ENCODE measurements around the gene HAGH.
"Not testable (repeated sequence)": the region's sequence is repeated elsewhere in the genome, so short reads cannot be mapped to it uniquely, and the experiment has no call there.

Gene HAGH

GRCh38 chr16:1815461-1815860 is 11.2 kb downstream of the HAGH start:
- in situ Hi-C loops (cut with HindIII; ENCODE audit: low sequenced_read_pairs): no loop called here

GRCh38 chr16:1812732-1813163 is 13.9 kb downstream of the HAGH start:
- in situ Hi-C loops (cut with HindIII; ENCODE audit: low sequenced_read_pairs): no loop called here

GRCh38 chr16:1810536-1810935 is 16.1 kb downstream of the HAGH start:
- in situ Hi-C loops (cut with HindIII; ENCODE audit: low sequenced_read_pairs): no loop called here

GRCh38 chr16:1810106-1810505 is 16.5 kb downstream of the HAGH start:
- in situ Hi-C loops (cut with HindIII; ENCODE audit: low sequenced_read_pairs): no loop called here

GRCh38 chr16:1809281-1809801 is 17.3 kb downstream of the HAGH start:
- in situ Hi-C loops (cut with HindIII; ENCODE audit: low sequenced_read_pairs): no loop called here

- in situ Hi-C loops (cut with HindIII; ENCODE audit: low sequenced_read_pairs): no loop called here
Measured at GRCh38 chr16:1808691-1809090, 17.9 kb downstream of the HAGH start.

- in situ Hi-C loops (cut with HindIII; ENCODE audit: low sequenced_read_pairs): no loop called here
Measured at GRCh38 chr16:1807626-1808025, 19.0 kb downstream of the HAGH start.

- in situ Hi-C loops (cut with HindIII; ENCODE audit: low sequenced_read_pairs): no loop called here
Measured at GRCh38 chr16:1800701-1801100, 25.9 kb downstream of the HAGH start.

- in situ Hi-C loops (cut with HindIII; ENCODE audit: low sequenced_read_pairs): not testable (repeated sequence)
Measured at GRCh38 chr16:1799263-1799662, 27.4 kb downstream of the HAGH start.

GRCh38 chr16:1794908-1795666 is 31.5 kb downstream of the HAGH start:
- in situ Hi-C loops (cut with HindIII; ENCODE audit: low sequenced_read_pairs): no loop called here

GRCh38 chr16:1794221-1794871 is 32.3 kb downstream of the HAGH start:
- in situ Hi-C loops (cut with HindIII; ENCODE audit: low sequenced_read_pairs): no loop called here

GRCh38 chr16:1793578-1794220 is 32.9 kb downstream of the HAGH start, which contains the start of gene IGFALS:
IGFALS (minus strand) TSS chr16:1793705; CDS start chr16:1793652, 53 bp downstream.
- in situ Hi-C loops (cut with HindIII; ENCODE audit: low sequenced_read_pairs): no loop called here

GRCh38 chr16:1792836-1793577 is 33.6 kb downstream of the HAGH start:
- in situ Hi-C loops (cut with HindIII; ENCODE audit: low sequenced_read_pairs): no loop called here

GRCh38 chr16:1791943-1792812 is 34.4 kb downstream of the HAGH start:
- in situ Hi-C loops (cut with HindIII; ENCODE audit: low sequenced_read_pairs): no loop called here

GRCh38 chr16:1791256-1791942 is 35.2 kb downstream of the HAGH start:
- in situ Hi-C loops (cut with HindIII; ENCODE audit: low sequenced_read_pairs): no loop called here

- in situ Hi-C loops (cut with HindIII; ENCODE audit: low sequenced_read_pairs): no loop called here
Measured at GRCh38 chr16:1790611-1791255, 35.9 kb downstream of the HAGH start.

- in situ Hi-C loops (cut with HindIII; ENCODE audit: low sequenced_read_pairs): no loop called here
Measured at GRCh38 chr16:1790261-1790610, 36.4 kb downstream of the HAGH start.

- in situ Hi-C loops (cut with HindIII; ENCODE audit: low sequenced_read_pairs): no loop called here
Measured at GRCh38 chr16:1789643-1790045, 37.0 kb downstream of the HAGH start.

GRCh38 chr16:1788708-1789100 is 37.9 kb downstream of the HAGH start:
- in situ Hi-C loops (cut with HindIII; ENCODE audit: low sequenced_read_pairs): no loop called here

All from DLD1 (cell line).